Lung microvascular endothelial cell (primary cell): Measurements from ENCODE around the gene GLT6D1. TPM values are rescaled to one million over a fixed set of nuclear protein-coding genes. Genes with fewer than 3 reads are reported as not detected.

Experiments
- DNase-seq, 2 donors: peaks; one replicate each; pipeline versions ENCODE4 v3.0.0 to v3.0.0-alpha.2; 2010; ENCODE audit warnings: low read depth in 2 of 2
- total RNA-seq: library from RNA; depleted of rRNA; stranded (reverse); fragments of >200 nt; gene quantifications from 2 replicates; pipeline ENCODE4 v1.2.1, GENCODE V29; 2014

GLT6D1 gene
- total RNA-seq, 1 donor from 2014 or later: not detected

GRCh38 chr9:135584934-135585333 is 54.4 kb downstream of the GLT6D1 start:
- no peak for DNase-seq

GRCh38 chr9:135584371-135584770 is 55.0 kb downstream of the GLT6D1 start:
- no peak for DNase-seq

DNA sequence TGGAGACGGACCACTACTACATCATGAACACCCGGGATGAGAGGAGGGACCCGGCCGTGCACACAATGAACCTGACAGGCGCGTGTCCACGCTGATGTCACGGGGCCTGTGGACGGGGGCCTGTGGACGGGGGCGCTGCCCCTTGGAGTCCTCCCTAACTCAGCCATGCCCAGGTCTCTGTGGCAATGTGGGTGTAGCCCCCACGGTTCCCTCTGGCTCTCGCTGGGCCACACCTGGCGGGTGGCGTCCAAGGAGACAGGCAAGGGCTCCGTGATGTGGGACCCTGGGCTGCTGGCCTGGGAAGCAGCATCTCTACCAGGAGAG is 55.7 kb downstream of the GLT6D1 start:
- no peak for DNase-seq

- DNase-seq: no peak
These were observed 56.2 kb downstream of the GLT6D1 start for GRCh38 chr9:135582966-135583687.

DNA sequence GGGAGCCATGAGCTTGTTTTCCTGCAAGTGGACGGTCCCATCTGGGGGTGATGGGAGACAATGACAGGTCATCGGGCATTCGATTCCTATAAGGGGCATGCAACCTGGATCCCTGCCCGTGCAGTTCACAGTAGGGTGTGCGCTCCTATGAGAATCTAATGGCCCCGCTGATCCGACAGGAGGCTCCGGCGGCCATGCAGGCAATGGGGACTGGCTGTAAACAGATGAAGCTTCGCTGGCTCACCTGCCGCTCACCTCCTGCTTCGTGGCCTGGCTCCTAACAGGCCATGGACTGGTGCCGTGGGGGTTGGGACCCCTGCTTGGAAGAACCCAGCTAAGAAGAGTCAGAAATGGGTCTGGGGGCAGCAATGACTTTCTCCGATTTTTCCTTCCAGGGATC is 56.8 kb downstream of the GLT6D1 start:
- no peak for DNase-seq

- DNase-seq: no peak
These were observed 57.5 kb downstream of the GLT6D1 start for GRCh38 chr9:135581636-135582426.

GRCh38 chr9:135580664-135581380 is 58.5 kb downstream of the GLT6D1 start:
- no peak for DNase-seq

- DNase-seq: no peak
These were observed 59.3 kb downstream of the GLT6D1 start for GRCh38 chr9:135579889-135580660.

GRCh38 chr9:135579356-135579755 is 60.0 kb downstream of the GLT6D1 start:
- DNase-seq: no peak

GRCh38 chr9:135577256-135577655 is 62.1 kb downstream of the GLT6D1 start:
- no peak for DNase-seq

- DNase-seq: no peak
These were observed 63.2 kb downstream of the GLT6D1 start for GRCh38 chr9:135575995-135576631.

GRCh38 chr9:135574943-135575342 is 64.4 kb downstream of the GLT6D1 start:
- DNase-seq: no peak

DNA sequence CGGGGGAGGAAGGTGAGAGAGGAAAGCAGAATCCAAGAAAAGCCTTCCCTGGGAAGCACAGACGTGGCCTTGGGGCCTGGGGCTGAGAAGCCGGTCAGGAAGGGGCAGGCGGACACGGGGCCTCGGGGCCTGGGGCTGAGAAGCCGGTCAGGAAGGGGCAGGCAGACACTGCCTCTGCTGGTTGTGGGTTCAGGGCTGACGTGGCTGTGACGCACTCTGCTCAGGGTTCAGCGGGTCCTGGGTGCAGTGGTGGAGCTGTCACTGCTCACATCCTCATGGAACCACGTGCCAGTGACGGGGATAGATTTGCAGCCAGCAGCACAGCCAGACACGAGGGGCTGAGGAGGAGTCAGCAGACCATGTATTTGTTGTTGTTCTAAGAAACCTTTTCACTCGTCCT is 65.0 kb downstream of the GLT6D1 start:
- no peak for DNase-seq

Other genes starting within 250 kb of the GLT6D1 start
- gene PPP1R26, start 159.8 kb downstream of the GLT6D1 start, total RNA-seq: 8.3 and 9.7 TPM in 2 replicates
- 11.5 and 14.6 TPM in 2 replicates for gene MRPS2, start 138.9 kb downstream of the GLT6D1 start, total RNA-seq
- gene LCN1, start 118.1 kb downstream of the GLT6D1 start, total RNA-seq: not detected in 2 replicates
- not detected in 2 replicates for gene OBP2A, start 93.4 kb downstream of the GLT6D1 start, total RNA-seq
- not detected in 2 replicates for gene PAEP, start 77.8 kb downstream of the GLT6D1 start, total RNA-seq
- gene LCN9, start 23.8 kb upstream of the GLT6D1 start, total RNA-seq: not detected in 2 replicates
- gene SOHLH1, start 59.9 kb upstream of the GLT6D1 start, total RNA-seq: not detected in 2 replicates
- gene KCNT1, start 62.6 kb upstream of the GLT6D1 start, total RNA-seq: under 0.01 TPM in 1 of 2 replicates, not detected in the other